OCI-M1 (cell line): ENCODE measurements around the gene SMIM12.
"Not testable (repeated sequence)": the region's sequence is repeated elsewhere in the genome, so short reads cannot be mapped to it uniquely, and the experiment has no call there.

Source experiments
- DNase-seq: peaks from one replicate; lab custom pipeline; 2025; lab: John Stamatoyannopoulos, UW

Gene SMIM12

DNA sequence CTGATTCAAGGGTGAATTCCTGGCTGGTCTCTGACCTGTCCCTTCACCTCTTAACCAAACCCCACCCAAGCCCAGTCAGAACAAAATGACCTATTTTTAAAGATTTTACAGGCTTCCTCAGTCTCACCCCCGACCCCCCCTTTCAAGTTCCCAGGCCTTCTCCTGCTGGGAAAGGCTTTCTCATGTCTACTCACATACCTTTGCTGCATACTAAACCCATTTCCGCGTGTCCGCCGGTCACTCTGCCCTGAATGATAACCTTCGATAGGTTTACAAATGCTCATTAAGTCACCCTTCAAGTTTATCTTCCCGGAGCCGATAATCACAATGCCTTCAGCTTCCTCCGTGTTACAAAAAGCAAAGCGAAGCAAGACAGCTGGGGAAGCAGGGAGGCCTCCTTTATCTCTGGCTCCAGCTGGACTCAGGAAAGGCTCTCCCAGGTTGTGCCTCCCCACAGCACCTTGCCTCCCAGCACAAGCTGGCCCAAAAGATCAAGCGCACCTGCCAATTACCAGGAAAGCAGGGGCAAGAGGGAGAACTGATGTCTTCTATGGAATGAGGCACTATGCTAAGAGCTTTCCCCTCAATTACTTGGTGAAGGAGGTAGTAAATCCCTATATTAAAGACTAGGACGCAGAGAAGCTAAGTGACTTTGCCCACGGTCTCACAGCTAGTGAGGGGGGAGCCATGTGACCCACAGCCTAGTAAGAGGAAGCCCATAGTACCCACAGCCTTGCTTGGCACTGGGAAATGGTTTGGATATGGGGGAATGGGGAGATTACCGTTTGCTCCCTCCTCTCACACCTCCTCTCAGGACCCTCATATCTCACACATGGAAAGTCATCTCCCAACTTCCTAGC lies 15.9 kb downstream of the SMIM12 start:
- peak; percentile 83 for DNase-seq

DNA sequence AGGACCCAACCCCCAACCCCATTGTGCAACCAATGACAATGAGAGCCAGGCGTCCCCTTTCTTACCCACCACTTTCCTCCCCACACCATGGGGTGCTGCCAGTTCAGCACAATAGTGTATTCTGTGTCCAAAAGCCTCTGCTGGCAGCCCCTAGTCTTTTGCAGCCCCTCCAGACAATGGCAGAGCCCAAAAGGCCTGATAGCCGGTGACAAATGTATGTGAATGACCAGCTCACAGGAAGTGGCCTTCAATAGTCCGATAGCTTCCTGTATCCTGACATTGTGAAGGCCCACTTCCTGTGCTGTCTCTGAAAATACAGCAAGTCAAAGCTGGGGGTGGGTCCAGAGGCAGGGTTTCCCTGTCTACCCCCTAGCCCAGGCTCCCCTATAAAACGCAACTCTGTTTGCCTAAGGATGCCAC lies 16.6 kb downstream of the SMIM12 start:
- no peak for DNase-seq

- no peak for DNase-seq
Observed at GRCh38 chr1:34842073-34842472, 17.5 kb downstream of the SMIM12 start.

DNA sequence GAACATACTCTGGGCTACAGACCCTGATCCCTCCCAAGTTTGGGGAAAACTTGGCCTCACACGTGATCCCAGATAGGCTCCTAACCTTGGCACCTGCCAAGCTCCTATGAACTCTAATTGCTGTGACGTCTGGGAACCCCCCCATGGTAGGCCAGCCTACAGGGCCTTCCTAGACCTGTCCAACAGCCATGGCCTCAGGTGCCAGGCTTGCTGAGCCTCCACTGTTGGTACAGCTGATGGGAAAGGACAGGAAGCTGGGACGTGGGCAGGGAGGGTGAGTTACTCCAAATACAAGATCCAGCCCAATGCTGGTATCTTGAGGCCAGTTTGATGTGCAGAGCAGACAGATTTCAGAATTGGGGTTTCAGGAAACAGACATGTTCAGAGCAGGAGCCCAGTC lies 19.1 kb downstream of the SMIM12 start:
- no peak for DNase-seq

DNA sequence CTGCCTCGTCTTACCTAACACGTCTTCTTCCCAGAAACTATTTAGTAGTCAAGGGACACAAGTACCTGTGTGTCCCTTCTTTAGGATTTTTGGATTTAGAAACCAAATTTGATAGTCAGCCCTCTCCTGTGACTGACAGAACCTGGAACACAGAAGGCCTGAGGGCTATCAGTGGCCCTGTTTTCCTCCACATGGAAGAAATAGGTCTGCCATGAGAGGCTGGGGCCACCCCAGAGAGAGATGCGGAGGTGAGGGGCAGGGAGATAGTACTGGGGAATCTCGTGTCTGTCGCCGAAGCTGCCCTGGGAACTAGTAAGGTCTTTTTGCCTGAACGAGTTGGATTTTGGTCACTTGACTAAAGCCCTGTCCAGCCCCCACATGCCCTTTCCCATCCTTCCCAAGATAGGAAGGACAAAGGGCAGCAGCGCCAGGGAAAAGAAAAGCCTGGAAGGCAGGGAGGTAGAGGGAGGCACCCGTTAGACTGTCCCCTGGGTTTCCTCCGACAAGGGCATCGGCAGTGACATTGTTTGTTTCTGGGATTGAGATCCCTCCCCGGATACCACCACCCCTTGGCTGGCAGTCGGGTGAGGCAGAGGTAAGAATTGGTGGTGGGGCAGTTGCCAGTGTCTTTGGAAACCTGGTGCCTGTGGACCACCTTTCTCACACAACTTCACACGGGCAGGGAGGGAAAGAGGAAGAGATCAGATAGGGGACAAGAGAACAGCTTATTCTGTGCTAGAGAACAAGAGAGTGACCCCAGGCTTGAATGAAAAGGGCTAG lies 19.8 kb downstream of the SMIM12 start:
- no peak for DNase-seq

DNA sequence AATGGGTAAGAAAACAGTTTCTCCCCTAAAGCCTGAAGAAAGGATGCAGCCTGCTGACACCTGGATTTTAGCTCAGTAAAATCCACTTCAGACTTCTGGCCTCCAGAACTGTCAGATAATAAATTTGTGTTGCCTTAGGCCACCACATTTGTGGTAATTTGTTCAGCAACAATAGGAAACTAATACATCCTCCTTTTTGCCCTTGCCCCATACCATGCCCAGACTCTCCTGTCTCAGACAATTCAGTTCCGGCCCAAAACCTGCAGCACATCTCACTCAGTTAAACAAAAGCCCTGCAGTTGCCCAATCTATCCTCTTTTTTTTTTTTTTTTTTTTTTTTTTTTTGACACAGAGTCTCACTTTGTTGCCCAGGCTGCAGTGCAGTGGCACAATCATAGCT lies 25.8 kb downstream of the SMIM12 start:
- DNase-seq = no peak

GRCh38 chr1:34831721-34832246 lies 27.8 kb downstream of the SMIM12 start:
- DNase-seq = no peak

GRCh38 chr1:34829250-34829649 lies 30.3 kb downstream of the SMIM12 start:
- peak; percentile 92 for DNase-seq

DNA sequence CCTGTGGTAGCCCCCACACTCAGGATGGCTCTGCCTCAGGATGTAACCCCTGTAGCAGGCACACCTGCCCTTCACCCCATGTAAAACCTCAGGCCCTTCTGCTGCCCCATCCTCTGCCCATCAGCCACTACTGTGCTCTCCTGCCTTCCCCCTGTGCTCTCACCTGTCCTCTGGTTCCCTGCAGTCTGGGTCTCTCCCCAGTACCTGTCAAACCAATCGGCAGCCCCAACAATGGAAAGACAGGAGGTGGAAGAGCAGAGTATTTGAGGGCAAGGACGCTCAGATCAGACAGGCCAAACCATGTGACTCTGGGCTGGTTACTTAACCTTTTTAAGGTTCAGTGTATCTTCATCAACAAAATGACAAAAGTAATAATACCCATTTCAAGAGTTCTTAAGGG lies 30.9 kb downstream of the SMIM12 start:
- peak; percentile 48 for DNase-seq

- no peak for DNase-seq
Observed at GRCh38 chr1:34827341-34827941, 32.1 kb downstream of the SMIM12 start.

DNA sequence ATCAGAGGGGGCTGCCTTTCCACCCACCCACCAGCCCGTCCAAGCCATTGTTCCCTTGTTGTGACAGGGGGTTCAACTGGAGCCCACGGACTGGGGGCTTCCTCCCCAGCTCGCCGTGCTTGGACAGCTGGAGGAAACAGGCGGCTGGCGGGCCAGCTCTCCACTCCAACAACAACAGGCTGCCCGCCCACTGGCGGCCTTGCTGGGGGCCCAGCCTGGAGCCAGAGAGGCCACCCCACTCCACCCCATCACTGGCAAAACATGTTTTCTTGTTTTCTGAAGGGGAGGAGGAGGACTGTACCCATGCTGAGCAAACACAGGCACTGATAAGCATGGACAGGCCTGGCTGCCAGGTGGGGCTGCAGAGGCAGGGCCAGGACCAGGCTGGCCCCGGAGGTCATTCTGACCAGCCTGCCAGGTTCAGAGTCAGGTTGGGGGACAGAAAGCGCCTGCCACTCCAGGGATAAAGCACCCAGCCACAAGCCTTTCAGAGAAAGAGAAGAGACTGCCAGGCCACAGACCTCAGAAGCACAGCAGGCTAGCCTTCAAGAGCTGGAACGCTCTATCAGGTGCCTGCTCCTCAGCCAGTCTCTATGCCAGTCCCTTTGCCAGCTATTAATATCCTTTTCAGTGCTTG lies 34.0 kb downstream of the SMIM12 start:
- DNase-seq = no peak

DNA sequence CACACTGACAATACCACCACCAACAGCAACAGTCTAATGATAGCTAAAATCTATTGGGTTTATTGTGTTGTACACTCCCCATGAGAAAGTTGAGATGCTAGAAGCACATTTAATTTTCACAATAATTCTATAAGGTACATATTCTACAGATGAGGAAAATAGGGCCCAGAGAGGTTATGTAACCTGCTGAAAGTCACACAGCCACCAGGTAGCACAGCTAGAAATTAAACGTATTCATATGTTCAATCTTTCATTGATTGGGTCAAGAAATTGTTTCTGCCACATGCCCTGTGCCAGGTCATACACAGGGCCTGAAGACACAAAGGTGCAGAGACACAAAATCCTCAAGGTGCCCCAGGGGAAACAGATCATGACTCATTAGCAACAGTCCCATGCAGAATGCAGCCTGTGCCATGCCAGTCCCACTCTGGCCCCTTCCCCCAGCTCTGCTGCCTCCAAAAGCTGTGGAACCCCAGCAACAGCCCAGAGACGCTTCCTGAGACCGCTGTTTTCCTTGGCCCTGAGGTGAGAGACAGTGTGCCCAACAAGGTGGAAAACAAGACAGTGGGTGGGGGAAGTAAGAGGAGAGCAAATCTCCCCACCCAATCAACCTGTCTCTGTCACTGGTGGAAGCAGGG lies 34.6 kb downstream of the SMIM12 start:
- DNase-seq = no peak

- peak; percentile 14 for DNase-seq
Observed at GRCh38 chr1:34822202-34822601, 37.3 kb downstream of the SMIM12 start.

DNA sequence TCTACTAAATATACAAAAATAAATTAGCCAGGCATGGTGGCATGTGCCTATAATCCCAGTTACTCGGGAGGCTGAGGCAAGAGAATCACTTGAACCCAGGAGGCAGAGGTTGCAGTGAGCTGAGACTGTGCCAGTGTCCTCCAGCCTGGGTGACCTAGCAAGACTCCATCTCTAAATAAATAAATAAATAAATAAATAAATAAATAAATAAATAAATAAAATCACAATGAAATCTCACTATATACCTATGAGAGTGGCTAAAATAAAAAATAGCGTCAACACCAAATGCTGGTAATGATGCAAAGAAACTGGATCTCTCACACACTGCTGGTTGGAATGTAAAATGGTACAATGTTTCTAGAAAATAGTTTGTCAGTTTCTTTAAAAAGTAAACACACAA lies 40.7 kb downstream of the SMIM12 start:
- not testable (repeated sequence) for DNase-seq

DNA sequence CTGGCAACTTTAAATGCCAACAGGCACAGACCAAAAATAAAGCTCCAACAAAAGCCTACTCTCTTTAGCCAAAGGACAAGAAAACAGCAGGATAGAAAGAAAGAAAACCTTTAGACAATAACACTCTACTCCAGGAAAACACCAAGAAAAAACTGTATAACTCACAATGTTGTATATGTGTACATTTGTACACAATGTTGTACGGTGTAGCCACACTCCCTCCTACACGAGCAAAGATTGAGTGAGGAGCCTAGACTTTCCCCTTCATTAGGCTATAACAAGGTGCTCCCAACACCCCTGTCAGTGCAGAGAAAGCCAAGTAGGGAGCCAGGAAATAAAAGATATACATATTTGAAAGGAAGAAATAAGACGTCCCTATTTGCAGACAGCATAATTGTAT lies 42.8 kb downstream of the SMIM12 start:
- no peak for DNase-seq

DNA sequence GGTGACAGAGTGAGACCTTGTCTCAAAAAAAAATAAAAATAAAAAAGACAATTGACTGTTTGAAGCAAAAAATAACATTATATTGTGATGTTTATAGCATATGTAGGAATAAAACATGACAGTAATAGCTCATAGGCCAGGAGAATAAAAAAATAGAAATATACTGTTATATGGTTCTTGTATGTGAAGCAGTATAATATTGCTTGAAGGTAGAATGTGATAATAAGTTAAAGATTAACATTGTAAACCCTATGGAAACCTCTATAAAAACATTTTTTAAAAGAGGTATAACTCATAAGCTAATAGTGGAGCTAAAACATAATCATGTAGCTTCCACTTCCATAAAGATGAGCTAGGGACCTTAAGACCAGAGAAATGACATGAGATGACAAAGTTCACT lies 43.2 kb downstream of the SMIM12 start:
- no peak for DNase-seq

DNA sequence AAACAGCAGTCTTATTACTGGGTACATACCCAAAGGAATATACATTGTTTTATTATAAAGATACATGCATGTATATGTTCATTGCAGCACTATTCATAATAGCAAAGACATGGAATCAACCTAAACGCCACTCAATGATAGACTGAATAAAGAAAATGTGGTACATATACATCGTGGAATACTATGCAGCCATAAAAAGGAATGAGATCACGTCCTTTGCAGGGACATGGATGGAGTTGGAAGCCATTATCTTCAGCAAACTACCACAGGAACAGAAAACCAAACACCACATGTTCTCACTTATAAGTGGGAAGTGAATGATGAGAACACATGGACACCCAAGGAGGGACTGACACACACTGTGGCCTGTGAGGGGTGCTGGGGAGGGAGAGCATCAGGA lies 48.8 kb downstream of the SMIM12 start:
- DNase-seq = not testable (repeated sequence)

GRCh38 chr1:34808051-34808810 lies 51.3 kb downstream of the SMIM12 start:
- no peak for DNase-seq

DNA sequence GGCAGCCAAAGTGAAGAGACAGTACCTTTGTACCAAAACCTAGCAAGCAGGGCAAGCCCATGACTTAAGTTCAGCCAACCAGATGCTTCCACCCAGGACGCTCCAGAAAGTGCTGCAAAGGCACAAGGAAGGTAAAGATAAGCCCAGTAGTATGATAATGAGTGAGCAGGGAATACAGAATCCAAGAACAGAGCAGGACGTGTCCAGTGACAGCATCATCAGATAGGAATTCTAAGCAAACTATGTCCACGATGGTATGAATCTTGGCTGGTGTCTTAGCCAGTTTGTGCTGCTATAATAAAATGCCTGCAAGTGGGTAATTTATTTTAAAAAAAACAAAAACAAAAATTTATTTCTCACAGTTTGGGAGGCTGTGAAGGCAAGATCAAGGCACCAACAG lies 53.2 kb downstream of the SMIM12 start:
- no peak for DNase-seq

DNA sequence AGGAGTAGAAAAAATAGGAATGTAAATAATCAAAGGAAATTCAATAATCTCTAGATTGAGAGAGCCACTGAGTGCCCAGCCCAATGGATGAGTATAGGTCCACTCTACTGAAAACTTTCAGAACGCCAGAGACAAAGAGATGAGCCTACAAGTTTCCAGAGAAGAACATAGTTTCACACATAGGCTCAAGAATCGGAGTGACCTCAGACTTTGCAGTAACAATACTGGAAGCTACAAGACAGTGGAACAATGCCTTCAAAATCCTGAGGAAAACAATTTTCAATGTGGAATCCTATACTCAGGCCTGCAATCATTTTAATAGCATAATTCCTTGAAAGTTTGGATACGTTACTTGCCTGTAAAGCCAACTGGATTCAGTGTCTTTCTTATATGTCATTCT lies 55.8 kb downstream of the SMIM12 start:
- no peak for DNase-seq
